Hematopoietic multipotent progenitor cell treated with erythropoietin and hydrocortisone succinate and interleukin-3 and kit ligand, for 17 days (in vitro differentiated cells): ENCODE results near the gene BMP5.

Experiments used
- DNase-seq: peaks from one replicate; pipeline ENCODE4 v3.0.0-alpha.2; 2015; ENCODE audit warnings: low spot score

Gene BMP5

DNA sequence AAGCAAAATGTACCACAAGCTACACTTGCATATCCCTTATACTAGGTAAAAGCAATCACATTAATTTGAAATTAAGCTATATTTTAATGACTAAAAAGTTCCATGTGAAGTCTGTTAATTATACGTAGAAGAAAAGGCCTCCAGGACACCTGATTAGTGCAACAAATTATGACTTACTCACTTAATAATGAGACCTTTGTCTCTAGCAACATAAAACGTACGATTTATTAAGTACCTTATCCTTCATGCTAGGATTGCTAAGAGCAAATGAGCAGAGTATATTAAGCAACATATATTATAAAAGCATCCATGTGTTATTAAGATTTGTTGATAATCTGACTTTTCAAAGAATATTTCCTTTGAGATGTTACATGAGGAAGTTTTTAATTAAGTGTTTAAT, 2.5 kb downstream of the BMP5 start:
- no peak for DNase-seq

DNA sequence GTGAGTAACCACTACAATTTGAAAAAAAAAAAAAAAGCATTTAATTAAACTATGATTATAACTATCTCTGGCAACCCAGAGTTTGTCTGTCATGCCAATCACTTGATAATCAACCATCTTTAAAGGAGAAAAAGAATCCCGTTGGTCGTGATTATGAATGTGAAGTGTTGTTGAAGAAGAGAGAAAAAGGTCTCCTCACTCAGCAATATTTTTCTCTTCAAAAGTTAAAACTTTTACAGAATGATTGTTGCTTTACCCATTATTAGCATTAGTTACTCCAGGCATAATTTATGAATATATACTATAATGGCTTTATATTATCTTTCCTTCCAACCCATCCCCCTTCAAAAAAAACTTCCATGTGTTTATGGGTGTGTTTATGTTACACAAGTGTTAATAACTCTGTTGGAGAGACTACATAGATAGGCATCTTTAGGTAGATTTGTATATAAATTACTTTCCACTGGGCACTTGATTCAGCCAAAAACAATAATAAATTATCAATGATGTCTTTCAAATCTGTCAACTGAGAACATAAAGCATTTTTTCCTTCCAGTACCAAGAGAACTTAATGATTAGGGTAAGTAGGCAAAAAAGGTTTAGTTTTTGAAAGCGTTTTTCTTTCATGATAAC, 5.1 kb downstream of the BMP5 start:
- DNase-seq, result no peak

DNA sequence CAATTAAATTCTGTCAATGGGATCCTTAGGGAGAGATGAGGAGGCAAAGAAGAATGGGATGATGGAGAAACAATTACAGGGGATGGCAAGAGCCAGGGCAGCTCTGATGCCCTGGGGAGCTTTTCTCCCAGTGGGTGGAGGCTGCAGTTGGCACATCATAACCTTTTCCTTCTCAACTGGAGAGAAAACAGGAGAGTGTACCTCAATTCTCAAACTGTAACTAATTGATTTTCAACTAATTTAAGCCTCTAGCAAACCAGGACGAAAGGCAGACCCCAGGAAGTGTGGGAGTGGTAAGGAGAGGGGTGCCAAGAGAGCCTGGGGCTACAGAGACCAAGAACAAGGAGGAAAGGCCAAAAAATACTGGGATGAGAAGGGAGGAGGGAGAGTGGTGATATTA, 5.7 kb downstream of the BMP5 start:
- no peak for DNase-seq

DNA sequence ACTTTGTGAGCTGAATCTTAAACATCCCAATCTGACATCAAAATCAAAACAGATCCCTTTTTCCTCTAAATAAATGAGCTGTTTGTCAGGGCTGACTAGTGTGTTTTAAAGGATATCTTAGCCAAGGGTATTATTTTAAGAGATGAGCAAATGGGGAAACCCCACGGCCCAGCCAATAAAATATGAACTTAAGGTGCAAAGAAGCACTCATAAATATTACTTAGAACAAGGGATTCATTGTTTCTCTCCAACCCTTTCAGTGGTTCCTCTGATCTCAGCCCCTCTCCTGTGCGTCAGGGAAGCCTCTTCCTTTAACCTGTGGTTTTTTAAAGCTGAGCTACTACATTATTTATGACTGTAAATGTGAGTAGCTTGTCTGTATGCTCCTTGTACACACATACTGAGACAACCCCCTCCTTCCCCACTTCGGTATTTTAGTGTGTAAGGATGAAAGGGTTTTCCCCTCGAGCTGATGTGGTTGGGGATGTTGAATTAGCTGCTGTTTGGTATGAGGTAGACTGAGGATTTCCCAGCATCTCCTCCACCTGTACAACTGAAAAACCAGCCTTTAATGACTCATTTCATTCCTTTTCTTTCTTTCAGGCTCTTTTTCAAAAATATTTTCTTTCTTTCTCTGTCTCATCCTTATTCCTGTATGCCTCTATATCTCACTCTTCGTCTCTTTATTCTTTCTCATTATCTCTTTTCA, 6.5 kb downstream of the BMP5 start:
- DNase-seq, result no peak

DNA sequence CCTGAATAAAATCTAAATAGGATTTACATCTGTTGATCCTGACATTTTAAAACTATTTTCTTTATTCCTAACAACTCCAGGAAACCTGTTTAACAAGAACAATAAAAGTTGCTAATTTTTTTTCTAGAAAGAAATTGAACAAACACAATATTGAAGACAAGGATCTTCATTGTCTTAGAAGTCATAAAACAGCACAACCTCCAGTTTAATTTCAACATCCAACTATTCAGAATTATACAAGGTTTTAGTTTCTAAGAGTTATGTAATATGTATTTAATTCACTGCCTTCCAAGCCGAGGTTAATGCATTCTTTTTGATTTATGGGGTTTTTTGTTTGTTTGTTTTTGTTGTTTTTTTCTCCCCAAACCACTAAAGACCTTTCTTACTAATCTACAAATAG, 7.2 kb downstream of the BMP5 start:
- no peak for DNase-seq

DNA sequence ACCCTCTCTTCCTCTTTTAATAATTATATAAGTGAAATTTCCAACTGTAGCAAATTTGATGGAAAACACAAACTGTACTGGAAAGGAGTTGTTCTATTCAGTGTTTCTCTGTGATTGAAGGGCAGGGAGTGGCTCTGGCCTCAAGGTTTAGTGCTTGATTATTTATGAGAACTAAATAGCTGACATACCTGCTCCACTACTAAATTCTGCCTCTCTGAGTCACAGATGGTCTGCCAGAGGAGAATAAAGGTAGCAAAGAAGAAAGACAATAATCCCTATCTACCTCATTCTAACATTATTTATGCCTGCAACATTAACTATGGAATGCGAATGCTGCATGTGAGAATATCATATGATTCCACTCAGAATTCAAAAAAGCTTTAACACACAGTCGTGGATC, 9.3 kb downstream of the BMP5 start:
- no peak for DNase-seq

DNA sequence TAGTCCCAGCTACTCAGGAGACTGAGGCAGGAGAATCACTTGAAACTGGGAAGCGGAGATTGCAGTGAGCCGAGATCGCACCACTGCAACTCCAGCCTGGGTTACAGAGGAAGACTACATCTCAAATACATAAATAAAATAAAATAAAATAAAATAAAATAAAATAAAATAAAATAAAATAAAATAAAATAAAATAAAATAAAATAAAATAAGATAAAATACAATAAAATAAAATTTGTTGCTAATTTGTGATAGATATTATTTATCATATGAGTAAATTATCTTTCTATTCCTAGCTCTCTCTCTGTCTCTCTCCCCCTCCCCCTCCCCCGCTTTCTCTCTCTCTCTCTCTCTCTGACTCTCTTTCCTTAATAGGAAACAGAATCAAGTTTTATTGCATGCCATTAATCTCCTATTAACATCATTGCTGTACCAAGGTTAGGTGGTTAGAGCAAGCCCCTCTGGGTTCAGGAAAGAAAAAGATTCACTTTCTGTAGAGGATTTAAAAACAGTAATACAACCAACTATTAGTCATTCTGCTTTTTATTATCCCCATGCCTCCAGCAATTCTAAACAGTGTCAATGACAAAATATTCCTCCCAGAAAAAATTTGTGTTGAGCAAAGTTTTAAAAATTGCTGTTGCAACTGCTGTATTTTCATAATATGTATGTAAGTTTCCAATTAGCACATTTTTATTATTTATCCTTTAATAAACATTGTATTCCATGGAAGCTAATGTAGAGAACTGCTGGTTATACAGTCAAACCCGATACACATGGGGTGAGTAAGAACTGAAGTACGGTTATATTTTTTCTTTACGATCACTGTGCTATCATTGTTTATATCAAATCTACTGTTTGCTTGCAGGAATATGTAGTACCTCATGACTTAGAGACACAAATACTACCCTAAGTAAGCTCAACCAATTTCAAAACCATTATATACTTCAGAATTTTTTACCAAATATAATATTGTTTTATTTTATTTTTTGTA, 22.1 kb downstream of the BMP5 start:
- DNase-seq, result no peak

DNA sequence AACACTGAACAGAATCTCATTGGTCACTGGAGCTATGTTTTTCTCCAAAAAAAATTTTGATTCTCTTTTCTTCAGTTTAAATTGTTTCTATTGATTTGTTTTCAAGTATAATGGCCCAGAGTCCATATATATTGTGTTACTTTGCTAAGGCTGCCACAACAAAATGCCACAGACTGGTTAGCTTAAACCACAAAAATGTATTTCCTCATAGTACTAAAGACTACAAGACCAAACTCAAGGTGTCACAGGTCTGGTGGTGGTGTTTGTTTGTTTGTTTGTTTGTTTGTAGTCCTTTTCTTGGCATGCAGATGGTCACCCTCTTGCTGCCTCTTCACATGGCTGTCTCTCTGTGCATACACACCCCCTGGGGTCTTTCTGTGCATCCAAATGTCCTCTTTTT, 34.0 kb downstream of the BMP5 start:
- DNase-seq, result no peak

DNA sequence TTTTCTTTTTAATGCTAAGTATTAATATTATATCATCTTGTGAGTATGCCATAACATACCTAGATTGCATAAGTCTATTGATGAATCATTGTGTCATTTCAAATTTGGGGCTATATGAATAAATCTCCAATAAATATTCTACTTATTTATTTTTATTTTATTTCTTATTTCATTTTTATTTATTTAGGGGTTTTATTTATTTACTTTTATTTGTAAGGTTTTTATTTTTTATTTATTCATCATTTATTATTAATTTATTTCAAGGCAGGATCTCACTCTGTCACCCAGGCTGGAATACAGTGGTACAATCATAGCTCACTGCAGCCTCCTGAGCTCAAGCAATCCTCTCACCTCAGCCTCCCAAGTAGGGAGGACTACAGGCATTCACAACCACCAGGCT, 36.3 kb downstream of the BMP5 start:
- DNase-seq, result no peak

DNA sequence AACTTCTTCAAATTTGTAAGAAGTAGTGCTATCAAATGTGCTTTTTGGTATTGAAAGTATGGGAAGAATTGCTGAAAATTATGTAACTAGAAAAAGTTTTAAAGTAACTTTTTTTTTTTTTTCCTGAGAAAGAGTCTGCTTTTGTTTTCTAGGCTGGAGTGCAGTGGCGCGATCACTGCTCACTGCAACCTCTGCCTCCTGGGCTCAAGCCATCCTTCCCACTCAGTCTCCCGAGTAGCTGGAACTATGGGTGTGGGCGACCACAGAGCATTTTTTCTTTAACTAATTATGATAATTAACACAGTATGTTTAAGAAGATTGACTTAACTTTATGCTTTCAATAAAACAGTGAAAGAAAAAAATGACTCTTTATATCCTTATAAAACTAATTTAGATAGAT, 38.4 kb downstream of the BMP5 start:
- DNase-seq, result no peak

DNA sequence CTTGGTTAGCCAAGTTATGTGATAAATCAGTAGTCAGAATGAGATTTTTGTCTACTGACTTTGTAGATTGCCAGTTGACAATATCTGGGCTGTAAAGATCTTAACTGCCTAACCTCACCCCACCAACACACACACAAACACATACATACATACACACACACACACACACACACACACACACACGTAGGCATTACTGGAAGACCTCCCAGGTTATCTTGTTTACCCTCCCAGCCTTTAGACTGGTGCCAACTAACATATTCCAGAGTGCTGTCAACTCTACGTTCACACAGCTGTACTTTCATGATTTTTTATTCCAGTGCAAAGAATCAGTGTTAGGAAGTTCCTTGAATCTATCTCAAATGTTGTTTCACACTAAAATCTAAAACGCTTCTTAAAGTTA, 38.9 kb downstream of the BMP5 start:
- DNase-seq, result no peak

DNA sequence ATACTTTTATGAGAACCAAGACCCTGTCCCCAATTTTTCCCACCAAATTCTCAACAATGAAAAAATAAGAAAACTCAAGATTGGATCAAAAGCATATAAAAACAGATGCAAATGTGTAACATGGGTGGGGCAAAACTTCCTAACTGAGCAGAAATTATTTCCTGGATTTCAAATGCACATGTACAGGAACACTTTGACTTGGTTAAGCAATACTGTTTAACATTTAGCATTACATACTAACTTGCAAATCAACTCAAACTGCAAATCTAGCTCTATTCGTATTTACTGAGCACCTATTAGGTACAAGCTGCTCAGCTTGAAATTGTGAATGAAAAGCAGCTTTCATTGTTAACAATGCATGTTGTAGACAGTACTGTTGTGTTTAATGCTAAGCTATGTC, 40.2 kb downstream of the BMP5 start:
- DNase-seq, result no peak

DNA sequence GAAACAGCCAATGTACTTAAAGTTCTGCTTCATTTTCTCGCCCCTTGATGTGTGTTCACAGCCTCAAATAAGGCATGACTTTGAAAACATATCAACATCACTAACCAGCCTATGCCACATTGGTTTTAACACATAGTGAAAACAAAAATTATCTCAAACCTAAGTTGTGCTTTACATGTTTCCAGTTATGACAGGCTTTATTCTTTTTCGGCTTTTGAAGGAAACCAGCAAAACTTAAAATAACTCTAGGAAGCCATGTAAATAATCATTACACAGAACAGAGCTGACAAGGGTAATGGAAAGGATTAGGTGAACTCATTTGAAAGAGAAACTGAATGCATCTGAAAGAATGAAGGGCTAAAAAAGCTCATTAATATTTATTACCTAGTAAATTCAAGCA, 42.1 kb downstream of the BMP5 start:
- DNase-seq, result no peak

DNA sequence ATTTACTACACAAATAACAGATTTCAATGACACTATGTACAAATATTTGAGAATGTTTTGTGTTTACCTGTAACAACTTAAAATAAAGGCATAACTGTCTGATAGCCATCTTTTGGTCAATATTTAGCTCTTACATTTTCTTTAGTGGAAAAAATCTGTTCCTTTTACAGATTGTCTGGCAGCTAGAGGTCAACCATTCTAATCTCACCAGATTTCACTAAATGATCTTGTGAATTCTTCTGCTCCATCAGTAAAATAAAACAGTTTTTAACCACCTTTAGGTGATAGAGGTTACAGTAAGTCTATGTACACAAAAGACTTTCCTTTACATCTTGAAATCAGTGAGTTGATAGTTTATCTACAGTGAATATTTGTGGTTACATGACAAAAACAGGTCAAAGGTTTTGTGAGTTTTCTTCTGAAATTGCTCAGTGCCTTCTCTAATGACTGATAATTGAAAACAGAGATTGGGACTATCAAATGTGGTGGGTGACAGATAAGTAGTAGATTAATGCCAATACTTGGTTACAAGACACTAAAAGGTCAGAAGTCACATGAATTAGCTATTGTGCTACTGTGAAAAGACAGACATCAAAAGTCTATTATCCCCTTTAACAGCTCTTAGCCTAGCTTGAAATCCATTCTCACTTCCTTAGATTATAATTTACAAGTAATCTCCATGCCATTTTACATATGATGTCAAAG, 47.4 kb downstream of the BMP5 start:
- no peak for DNase-seq

DNA sequence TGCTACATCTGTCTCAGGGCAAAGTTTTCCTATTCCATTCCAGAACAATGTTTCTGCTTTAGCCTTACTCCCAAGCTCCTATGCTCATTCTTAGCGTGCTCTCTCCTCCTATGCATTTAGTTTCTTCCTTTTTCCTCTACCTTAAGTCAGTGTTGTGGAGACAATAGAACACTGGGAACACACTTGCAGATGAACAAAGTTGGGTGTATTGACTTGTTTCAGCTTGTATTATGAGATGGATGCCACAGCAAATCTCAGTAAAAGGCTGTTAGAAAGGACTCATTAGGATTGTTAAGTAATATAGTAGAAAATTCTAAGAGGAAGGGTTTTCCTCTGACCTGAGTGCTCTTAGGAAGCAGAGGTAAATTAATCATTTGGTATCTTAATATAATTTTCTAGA, 48.4 kb downstream of the BMP5 start:
- no peak for DNase-seq

DNA sequence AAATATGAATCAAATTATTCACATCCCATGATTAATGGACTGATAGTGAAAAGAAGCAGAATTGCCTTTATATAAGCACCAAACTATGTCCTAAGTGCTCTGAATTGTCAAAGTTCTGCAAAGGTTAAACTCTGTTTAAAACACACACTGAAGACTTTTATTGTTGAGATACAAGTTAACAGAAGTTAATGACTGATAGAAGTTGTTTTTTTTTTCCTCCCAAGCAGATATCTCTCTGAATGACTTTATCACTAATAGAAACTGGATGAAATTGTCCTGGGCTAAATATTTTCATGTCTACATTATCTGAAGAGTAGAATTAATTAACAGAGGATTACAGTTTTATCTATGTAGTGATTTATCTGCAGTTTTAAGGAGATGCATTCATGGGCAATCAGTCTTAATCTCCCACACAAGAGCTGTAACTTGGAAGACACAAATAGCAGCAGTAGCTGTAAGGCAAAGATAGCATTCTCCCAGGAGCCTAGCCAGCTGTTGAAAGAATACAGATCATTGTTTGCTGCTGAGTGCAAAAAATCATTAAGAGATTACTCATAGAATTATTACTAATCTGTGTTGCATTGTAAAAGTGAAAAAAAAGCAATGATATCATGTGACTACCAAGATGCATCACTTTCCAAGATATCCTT, 49.9 kb downstream of the BMP5 start:
- DNase-seq, result no peak

DNA sequence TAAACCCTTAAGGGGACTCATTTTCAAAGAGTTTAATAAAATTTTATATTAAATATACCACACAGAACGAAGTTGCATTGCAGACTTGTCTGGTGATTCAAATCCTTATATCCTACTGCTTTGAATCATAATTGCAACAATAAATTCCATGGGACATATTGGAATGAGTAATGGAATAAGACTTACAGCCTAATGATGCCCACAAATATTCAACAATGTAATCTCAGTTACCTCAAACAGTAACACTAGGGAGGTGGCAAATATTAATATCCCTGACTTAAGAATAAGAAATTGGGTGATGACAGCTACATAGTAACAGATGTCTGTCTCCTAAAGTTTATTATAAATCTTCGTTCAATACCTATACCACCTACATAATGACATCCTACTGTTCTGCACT, 52.6 kb downstream of the BMP5 start:
- DNase-seq, result no peak

DNA sequence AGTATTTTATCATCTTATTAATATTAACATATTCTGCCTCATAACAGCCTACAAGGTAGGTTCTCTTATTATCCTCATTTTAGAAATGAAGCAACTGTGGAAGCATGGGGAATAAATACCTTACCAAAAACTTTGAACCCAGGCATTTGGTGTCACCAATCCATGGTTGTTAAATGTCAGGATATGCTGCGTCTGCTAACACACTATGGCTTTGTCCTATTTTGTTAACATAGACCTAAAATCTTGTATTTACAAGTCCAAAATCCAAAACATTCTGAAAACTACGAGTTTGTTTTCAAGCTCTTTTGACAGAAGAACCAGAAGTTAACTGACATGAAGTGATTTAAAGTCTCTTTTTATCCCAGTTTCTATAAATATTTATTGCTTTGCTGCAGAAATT, 53.4 kb downstream of the BMP5 start:
- DNase-seq, result no peak

DNA sequence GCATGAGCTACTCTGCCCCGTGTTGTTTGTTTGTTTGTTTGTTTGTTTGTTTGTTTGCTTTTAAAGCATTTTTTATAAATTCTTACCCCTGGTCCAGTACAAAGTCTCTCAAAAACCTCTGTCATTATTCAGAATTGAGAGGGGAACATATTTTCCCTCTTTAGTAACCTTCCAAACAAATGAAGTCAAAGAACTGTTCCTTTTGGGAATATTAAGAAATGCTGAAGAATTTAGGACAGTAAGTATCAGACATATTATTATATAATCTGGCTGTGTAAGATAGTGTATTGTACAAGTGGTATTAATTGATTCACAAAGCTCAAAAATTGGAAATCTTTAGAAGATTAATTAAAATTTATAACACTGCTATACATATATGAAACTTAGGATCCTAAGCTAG, 54.7 kb downstream of the BMP5 start:
- DNase-seq, result no peak

DNA sequence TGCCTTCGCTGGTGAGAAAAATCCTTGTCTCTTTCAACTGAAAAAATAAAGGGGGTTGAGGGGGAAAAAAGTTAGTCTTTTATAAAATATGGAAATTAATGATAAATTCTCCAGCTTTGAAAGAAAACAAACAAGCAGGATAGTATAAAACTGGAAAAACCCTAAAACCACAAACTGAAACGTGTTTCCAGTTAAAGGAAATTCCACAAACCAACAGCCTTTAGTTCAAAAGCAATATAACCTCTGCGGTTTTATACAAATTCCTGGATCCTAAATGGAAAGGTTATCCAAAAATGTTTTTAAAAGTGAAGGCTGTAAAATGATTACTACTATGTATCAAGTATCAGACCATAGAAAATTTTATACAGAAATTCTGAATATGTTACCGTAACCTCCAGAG, 55.6 kb downstream of the BMP5 start:
- no peak for DNase-seq

DNA sequence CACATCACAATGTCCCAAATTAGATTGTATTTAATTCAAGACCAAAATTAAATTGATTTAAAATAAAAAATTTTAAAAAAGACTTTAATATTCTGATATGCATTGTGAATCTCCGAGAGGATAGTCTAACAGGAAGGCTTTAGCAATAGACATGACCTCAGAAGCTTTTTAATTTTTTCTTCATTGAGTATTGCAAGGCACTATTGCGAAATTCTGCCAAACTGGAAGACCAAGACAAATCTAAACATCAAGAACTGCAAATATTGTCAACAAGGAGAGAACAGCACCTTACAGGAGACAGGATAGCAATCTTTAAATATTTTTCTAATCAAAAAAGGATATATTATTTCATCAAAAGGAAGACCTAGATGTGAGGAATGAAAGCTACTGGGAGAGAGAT, 56.9 kb downstream of the BMP5 start:
- no peak for DNase-seq

DNA sequence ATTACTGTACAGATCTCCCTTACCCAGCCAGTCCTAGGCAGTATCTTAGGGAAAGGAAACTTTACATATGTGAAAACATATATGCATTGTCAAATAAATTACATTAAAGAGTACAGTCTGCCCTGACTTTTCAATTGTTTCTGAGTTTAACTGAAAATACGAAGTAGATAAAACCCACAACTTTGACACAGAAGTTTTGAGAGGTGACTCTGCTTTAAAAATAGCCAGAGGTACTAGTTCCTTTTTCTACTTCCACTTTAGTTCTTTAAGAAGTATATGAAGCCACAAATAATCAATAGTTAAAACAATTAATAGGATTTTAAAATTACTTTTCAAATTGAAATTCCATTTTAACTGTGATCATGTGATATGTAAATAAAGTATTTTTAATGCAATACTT, 62.9 kb downstream of the BMP5 start:
- DNase-seq, result no peak
